Pancreas (tissue), 10 donors: Measurements from ENCODE around the gene RASL12. TPM values are rescaled to one million over a fixed set of nuclear protein-coding genes. Genes with fewer than 3 reads are reported as not detected.
"Not testable (repeated sequence)": the region's sequence is repeated elsewhere in the genome, so short reads cannot be mapped to it uniquely, and the experiment has no call there.

ENCODE experiments used
- ATAC-seq, 4 donors: fragments of 200-7000 bp; cut with Tn5 transposase; one replicate each; pipeline versions ENCODE4 v1.8.0 to v1.9.1; 2020; ENCODE audit warnings: mild to moderate bottlenecking in 4 of 4, moderate library complexity in 4 of 4
- DNase-seq, 6 donors: peaks; one replicate each; pipeline ENCODE4 v3.0.0-alpha.2; 2020
- FAIRE-seq: peaks from 2 replicates; lab custom pipeline; 2012; peaks lifted over from hg19 to GRCh38; lab: Jason Lieb, UNC
- H3K27ac ChIP-seq, 4 donors: fragments of 200-600 bp; sonication (generic); 1 replicate in 3 of 4; 2 replicates in 1 of 4; pipeline versions ENCODE4 v1.5.0 to v1.8.0; 2020
- H3K27me3 ChIP-seq, 4 donors: fragments of 200-600 bp; one replicate each; pipeline ENCODE4 v1.8.0; 2021
- H3K36me3 ChIP-seq, 3 donors: fragments of 200-600 bp; sonication (generic) in 1 of 3; one replicate each; pipeline versions ENCODE4 v1.5.0 to v1.8.0; 2020 to 2021
- H3K4me1 ChIP-seq, 3 donors: fragments of 200-600 bp; one replicate each; pipeline ENCODE4 v1.8.0; 2021
- H3K4me3 ChIP-seq, 4 donors: fragments of 200-600 bp; sonication (generic) in 2 of 4; one replicate each; pipeline versions ENCODE4 v1.5.0 to v1.8.0; 2020 to 2021
- H3K9me3 ChIP-seq, 4 donors: fragments of 200-600 bp; one replicate each; pipeline ENCODE4 v1.8.0; 2021
- CTCF ChIP-seq, 4 donors: fragments of 200-600 bp; sonication (generic) in 3 of 4; IDR thresholded peaks; one replicate each; pipeline versions ENCODE4 v1.5.0 to v1.8.0; 2021; ENCODE audit warnings: antibody characterized with exemption in 4 of 4
- WGBS, 2 donors: extraction: QIAGEN DNeasy Blood & Tissue Kit; methylation state at CpG; one replicate each; pipeline ENCODE4 v1.1.7; 2013; 5-methylcytosine and 5-hydroxymethylcytosine counted together
- intact Hi-C, 3 donors: fragments of 100-400 bp; cut with DNase I; formaldehyde crosslinking; loops; one replicate each; pipeline versions ENCODE4 v1.11.1 to v1.14.2; 2022
- polyA plus RNA-seq, 2 donors: library from polyadenylated mRNA; stranded (reverse); fragments of 200-250 nt; gene quantifications; one replicate each; pipeline ENCODE4 v1.2.3, GENCODE V29; 2013
- total RNA-seq, 6 donors: library from RNA; stranded (reverse); fragmentation: NEBNext Ultra II Directional in 4 of 6; extraction: Animal tissue kit (Norgen Biotek cat#: 25700) in 4 of 6; gene quantifications; one replicate each; pipeline versions ENCODE4 v1.2.1 to v1.2.4, GENCODE V29; 2021 to 2023
- donor health status: healthy with polysubstance abuse.
- donor health status: DM: no; HTN: no; CAD: no; lungs with moderate emphysema.
- donor health status: DM: no; HTN: no; CAD: no.
- donor health status: control.
- donor health status: control.
- donor health status: Bipolar disorder and iron deficiency.
- donor health status: DM: yes; HTN: yes; CAD: no.
- donor health status: DM: no; HTN: no; CAD: no.
- donor health status: DM: no; HTN: no; CAD: no.
- donor health status: DM: yes; HTN: yes; CAD: no.

Gene RASL12
- total and polyA plus RNA-seq, 8 donors, result 0.28 to 4.2 (median 1.7) TPM

GRCh38 chr15:65049418-65049840, 18.4 kb downstream of the RASL12 start:
- Histone ChIP-seq H3K4me1 (peaks cover 0 to 2% (median 0%) of the 10 kb centered on the region in 3 donors), H3K27ac (no peak overlapping the region), H3K27me3 (no peaks in the 10 kb centered on the region), H3K9me3 (no peaks in the 10 kb centered on the region), H3K4me3 (peak overlapping the region in 2 of 4 donors; percentile 13 to 41), H3K36me3 (no peaks in the 10 kb centered on the region)
- intact Hi-C loops, result no loop called here
- FAIRE-seq (no peak), DNase-seq (peak; percentile 84 to 94 (median 89)), ATAC-seq (peak; percentile 96 to 98 (median 98))
- WGBS, 2 donors, result 1 to 2% methylated on average over 19 of the region's 19 CpGs
- TF ChIP-seq CTCF (IDR thresholded peaks at IDR 0.05), result no peak

DNA sequence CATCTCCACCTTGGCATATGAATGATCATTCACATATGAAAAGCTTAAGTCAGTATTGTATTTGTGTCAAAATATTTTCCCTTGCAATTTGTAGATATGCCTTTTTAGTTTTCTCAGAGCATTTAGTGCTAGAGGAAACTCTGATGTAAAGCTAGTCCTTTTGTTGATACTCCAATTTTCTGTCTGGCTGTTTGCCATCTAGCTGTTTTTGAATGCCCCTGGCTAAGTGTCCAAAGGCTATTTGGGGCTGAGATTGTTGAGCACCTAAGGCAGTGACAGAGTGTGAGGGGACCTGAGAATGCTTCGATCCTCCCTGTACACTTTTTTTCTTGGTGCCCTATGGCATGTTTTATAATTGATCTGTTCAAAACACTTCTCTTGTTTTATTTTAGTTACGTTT, 19.6 kb downstream of the RASL12 start:
- Histone ChIP-seq H3K36me3 (no peaks in the 10 kb centered on the region), H3K27ac (no peak overlapping the region), H3K4me3 (no peak overlapping the region), H3K27me3 (no peaks in the 10 kb centered on the region), H3K9me3 (no peaks in the 10 kb centered on the region), H3K4me1 (peaks cover 0 to 2% (median 0%) of the 10 kb centered on the region in 3 donors)
- TF ChIP-seq CTCF (IDR thresholded peaks at IDR 0.05), result no peak
- ATAC-seq (no peak), FAIRE-seq (no peak), DNase-seq (no peak)
- intact Hi-C loops, result no loop called here
- 70 to 75% methylated on average over 2 of the region's 2 CpGs for WGBS, 2 donors

DNA sequence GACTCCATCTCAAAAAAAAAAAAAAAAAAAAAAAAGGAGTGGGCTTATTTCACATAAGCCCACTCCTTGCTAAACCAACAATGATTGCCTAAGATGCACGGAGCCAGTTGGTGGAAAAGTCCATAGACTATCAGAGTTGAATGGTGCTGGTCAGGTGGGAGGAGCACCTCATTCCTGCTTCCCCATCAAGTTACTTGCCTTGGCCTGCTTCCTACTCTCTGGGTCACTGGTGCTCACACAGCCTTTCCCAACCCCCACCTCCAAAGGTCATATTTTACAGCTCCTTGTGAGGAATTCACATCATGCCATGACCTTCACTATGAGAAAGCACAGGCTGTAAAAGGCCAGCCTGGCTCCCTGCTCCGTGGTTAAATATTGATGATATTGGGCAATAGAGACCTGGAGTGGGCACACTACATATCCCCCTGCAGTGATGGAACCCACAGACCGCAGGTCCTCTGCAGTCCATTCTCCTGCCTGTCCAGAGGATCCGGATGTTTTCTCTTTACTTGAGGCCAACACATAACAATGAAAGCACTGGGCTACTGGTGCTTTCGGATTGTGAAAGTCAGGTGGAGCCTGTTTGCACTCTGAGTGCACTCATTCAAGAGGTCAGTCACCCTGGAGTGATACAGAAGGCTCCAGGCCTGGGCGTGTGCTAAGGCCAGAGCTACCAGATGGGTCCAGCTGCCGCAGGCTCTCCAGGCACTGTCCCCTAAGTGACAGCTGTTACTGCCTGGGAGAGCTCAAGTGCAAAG, 22.9 kb downstream of the RASL12 start, which contains the start of gene SLC51B:
Gene SLC51B (plus strand): TSS at position 664 of the 758 bp plus-strand sequence. CDS start 4,618 bp downstream, outside the sequence.
- no peak within 1 kb of the TSS for H3K27ac ChIP-seq

DNA sequence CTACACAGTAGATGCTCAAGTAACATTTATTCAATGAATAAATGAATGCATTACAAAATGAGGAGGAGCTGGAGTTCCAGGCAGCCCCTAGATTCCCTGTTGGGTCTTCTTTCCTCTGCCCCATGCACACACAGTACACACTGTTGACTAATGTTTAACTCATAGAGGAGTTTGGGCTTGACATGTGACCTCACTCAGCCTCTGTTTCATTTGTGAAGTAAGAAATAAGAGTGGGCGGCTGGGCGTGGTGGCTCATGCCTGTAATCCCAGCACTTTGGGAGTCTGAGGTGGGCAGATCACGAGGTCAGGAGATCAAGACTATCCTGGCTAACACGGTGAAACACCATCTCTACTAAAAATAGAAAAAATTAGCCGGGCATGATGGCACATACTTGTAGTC, 23.6 kb downstream of the RASL12 start:
- H3K4me3 ChIP-seq, FAIRE-seq, DNase-seq, H3K27ac ChIP-seq, H3K27me3 ChIP-seq, H3K9me3 ChIP-seq, H3K4me1 ChIP-seq, H3K36me3 ChIP-seq, intact Hi-C loops: not testable (repeated sequence)
- 73 to 75% methylated on average over 5 of the region's 5 CpGs for WGBS, 2 donors
- peak in 2 of 4 donors; percentile 64 to 79 for ATAC-seq

More for the DNA sequence above, 22.9 kb downstream of the RASL12 start, which contains the start of gene SLC51B:
- Histone ChIP-seq H3K36me3 (no peaks in the 10 kb centered on the region), H3K27me3 (no peaks in the 10 kb centered on the region), H3K9me3 (no peaks in the 10 kb centered on the region), H3K4me3 (no peak within 1 kb of the TSS), H3K4me1 (peaks cover 0 to 2% (median 0%) of the 10 kb centered on the region in 3 donors)
- 55 to 60% methylated on average over 7 of the region's 7 CpGs for WGBS, 2 donors
- FAIRE-seq, result no peak
- no peak for TF ChIP-seq CTCF (IDR thresholded peaks at IDR 0.05)
- intact Hi-C loops, result no loop called here
- ATAC-seq, result peak in 3 of 4 donors; percentile 33 to 57 (median 49)
- no peak for DNase-seq

- Histone ChIP-seq H3K27ac (no peak overlapping the region), H3K36me3 (no peaks in the 10 kb centered on the region), H3K4me1 (peaks cover 0 to 2% (median 0%) of the 10 kb centered on the region in 3 donors), H3K9me3 (no peaks in the 10 kb centered on the region), H3K4me3 (no peak overlapping the region), H3K27me3 (no peaks in the 10 kb centered on the region)
- DNase-seq (no peak), FAIRE-seq (no peak), ATAC-seq (no peak)
- intact Hi-C loops, result no loop called here
- TF ChIP-seq CTCF (IDR thresholded peaks at IDR 0.05), result no peak
- WGBS, 2 donors, result 59 to 75% methylated on average over 4 of the region's 4 CpGs
Measured at GRCh38 chr15:65042776-65043327, 24.9 kb downstream of the RASL12 start.
